Calu3 (cell line): ENCODE results near the gene RHBG. TPM values are rescaled to one million over a fixed set of nuclear protein-coding genes. Genes with fewer than 3 reads are reported as not detected.

Experiments used
- BruUV-seq: library from RNA; stranded (reverse); fragments of 400-500 nt; replicated peaks from 2 replicates; lab custom pipeline; 2021; lab: Mats Ljungman, UMichigan
- CTCF ChIA-PET: fragments of 300-600 bp; sonication (Branson Sonifier 250); formaldehyde crosslinking; loops from one replicate; lab custom pipeline; 2022; ENCODE audit warnings: antibody characterized with exemption; lab: Charles Lee
- DNase-seq: peaks from one replicate; pipeline ENCODE4 v3.0.0; 2022
- H3K27ac Mint-ChIP-seq: one replicate; pipeline ENCODE4 v1.8.0; 2022; ENCODE audit warnings: mixed read lengths; ENCODE audit not compliant: unreplicated experiment
- H3K27me3 Mint-ChIP-seq: one replicate; pipeline ENCODE4 v1.8.0; 2022; ENCODE audit warnings: mixed read lengths; ENCODE audit not compliant: unreplicated experiment
- H3K36me3 Mint-ChIP-seq: one replicate; pipeline ENCODE4 v1.8.0; 2022; ENCODE audit warnings: mild to moderate bottlenecking, moderate library complexity, mixed read lengths; ENCODE audit not compliant: insufficient read depth, unreplicated experiment
- H3K4me1 Mint-ChIP-seq: one replicate; pipeline ENCODE4 v1.8.0; 2022; ENCODE audit warnings: mild to moderate bottlenecking, low read depth, mixed read lengths; ENCODE audit not compliant: unreplicated experiment
- H3K4me3 Mint-ChIP-seq: one replicate; pipeline ENCODE4 v1.8.0; 2022; ENCODE audit warnings: mild to moderate bottlenecking, low read depth, moderate library complexity, mixed read lengths; ENCODE audit not compliant: unreplicated experiment
- H3K9me3 Mint-ChIP-seq: one replicate; pipeline ENCODE4 v1.8.0; 2022; ENCODE audit warnings: low read depth, mixed read lengths; ENCODE audit not compliant: unreplicated experiment
- intact Hi-C: fragments of 100-400 bp; cut with micrococcal nuclease; formaldehyde crosslinking; loops from one replicate; pipeline ENCODE4 v1.10.0; 2022; ENCODE audit not compliant: unreplicated experiment
- total RNA-seq: library from RNA; stranded (reverse); gene quantifications from 2 replicates; pipeline ENCODE4 v1.2.3, GENCODE V29; 2022
- TF ChIP-seq, protein P1 (sequence below): fragments of 200-600 bp; IDR thresholded peaks from one replicate; pipeline ENCODE4 v1.8.0; 2022; ENCODE audit warnings: antibody characterized with exemption; ENCODE audit not compliant: unreplicated experiment

RHBG gene
- total RNA-seq, 1 experiment from 2014 or later, result 0.26 TPM

GRCh38 chr1:156413391-156414246, 44.6 kb downstream of the RHBG start:
- no peak overlapping the region for H3K27ac Mint-ChIP-seq
- intact Hi-C loops, result no loop called here
- peaks cover 14% of the 10 kb centered on the region for H3K4me1 Mint-ChIP-seq
- BruUV-seq, result no TSS peak
- H3K9me3 Mint-ChIP-seq, result no peaks in the 10 kb centered on the region
- no peak overlapping the region for H3K4me3 Mint-ChIP-seq
- TF ChIP-seq, protein P1, sequence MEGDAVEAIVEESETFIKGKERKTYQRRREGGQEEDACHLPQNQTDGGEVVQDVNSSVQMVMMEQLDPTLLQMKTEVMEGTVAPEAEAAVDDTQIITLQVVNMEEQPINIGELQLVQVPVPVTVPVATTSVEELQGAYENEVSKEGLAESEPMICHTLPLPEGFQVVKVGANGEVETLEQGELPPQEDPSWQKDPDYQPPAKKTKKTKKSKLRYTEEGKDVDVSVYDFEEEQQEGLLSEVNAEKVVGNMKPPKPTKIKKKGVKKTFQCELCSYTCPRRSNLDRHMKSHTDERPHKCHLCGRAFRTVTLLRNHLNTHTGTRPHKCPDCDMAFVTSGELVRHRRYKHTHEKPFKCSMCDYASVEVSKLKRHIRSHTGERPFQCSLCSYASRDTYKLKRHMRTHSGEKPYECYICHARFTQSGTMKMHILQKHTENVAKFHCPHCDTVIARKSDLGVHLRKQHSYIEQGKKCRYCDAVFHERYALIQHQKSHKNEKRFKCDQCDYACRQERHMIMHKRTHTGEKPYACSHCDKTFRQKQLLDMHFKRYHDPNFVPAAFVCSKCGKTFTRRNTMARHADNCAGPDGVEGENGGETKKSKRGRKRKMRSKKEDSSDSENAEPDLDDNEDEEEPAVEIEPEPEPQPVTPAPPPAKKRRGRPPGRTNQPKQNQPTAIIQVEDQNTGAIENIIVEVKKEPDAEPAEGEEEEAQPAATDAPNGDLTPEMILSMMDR, result no peak
- no peaks in the 10 kb centered on the region for H3K36me3 Mint-ChIP-seq
- no peak for DNase-seq
- H3K27me3 Mint-ChIP-seq, result peaks cover 91% of the 10 kb centered on the region
- CTCF ChIA-PET, result interaction anchor here (0.9 kb wide), 1 partner anchor 28 kb away, joined by 4 read pairs; no protein-coding TSS in a partner anchor

DNA sequence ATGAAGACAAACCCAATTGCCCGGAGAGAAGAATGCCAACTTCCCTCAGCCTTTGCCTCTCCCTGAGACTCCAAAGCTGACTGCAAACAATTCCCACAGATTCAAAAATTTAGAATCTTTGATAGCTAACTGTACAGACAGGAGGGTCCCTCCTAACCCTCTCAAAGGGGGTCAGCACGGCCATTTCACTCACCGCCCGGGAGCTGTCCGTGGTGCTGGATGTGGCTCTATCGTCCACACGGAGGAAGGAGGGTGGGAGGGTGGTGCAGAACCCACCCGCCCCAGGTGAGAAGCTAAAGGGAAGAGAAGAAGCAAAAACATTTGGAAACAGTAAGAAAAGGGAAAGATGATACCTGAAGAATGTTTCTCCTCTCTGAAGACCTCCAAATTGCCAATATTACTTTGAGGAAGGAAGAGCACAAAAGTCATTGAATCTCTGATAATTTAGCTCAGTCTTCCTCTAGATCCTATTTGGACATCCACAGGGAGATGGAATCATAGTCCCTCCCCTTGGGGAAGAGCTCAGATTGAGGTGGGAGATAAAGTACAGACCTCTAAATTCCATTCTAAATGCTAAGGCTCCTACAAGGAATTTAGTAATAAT, 45.6 kb downstream of the RHBG start:
- H3K9me3 Mint-ChIP-seq, result no peaks in the 10 kb centered on the region
- intact Hi-C loops, result no loop called here
- H3K4me1 Mint-ChIP-seq, result peaks cover 14% of the 10 kb centered on the region
- CTCF ChIA-PET, result interaction anchor here (0.6 to 1.1 kb wide), 2 partner anchors 29 to 243 kb away, joined by 3 to 4 read pairs; no protein-coding TSS in a partner anchor
- no peak overlapping the region for H3K27ac Mint-ChIP-seq
- DNase-seq, result no peak
- H3K36me3 Mint-ChIP-seq, result no peaks in the 10 kb centered on the region
- TF ChIP-seq, protein P1, result no peak
- BruUV-seq, result no TSS peak
- H3K27me3 Mint-ChIP-seq, result peaks cover 91% of the 10 kb centered on the region
- no peak overlapping the region for H3K4me3 Mint-ChIP-seq

DNA sequence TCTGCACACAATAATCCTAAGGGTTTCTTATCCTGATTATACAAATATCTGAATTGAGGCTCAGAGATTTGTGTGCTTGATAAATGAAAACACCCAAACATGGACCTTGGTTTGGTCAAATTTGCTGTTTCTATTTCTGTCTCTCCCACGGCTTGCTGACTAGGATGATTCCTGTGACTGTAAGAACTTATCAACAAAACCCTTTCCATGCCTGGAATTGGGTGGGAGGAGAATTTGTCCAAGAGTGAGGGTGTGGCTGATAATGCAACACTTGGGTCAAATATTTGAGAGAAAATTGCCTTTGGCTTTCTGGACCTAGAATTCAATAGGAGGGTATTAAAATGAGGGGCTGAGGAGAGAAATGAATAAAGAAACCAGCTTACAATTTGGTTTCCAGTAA, 48.0 kb downstream of the RHBG start:
- DNase-seq, result no peak
- no peaks in the 10 kb centered on the region for H3K9me3 Mint-ChIP-seq
- H3K4me3 Mint-ChIP-seq, result no peak overlapping the region
- no peak overlapping the region for H3K27ac Mint-ChIP-seq
- intact Hi-C loops, result no loop called here
- peaks cover 20% of the 10 kb centered on the region for H3K36me3 Mint-ChIP-seq
- CTCF ChIA-PET, result no interaction called here
- TF ChIP-seq, protein P1, result no peak
- peaks cover 30% of the 10 kb centered on the region for H3K4me1 Mint-ChIP-seq
- peaks cover 91% of the 10 kb centered on the region for H3K27me3 Mint-ChIP-seq
- no TSS peak for BruUV-seq

- CTCF ChIA-PET, result interaction anchor here (1.2 kb wide), 1 partner anchor 8 kb away, joined by 3 read pairs; no protein-coding TSS in a partner anchor
- peaks cover 25% of the 10 kb centered on the region for H3K36me3 Mint-ChIP-seq
- H3K27ac Mint-ChIP-seq, result no peak overlapping the region
- TF ChIP-seq, protein P1, result no peak
- intact Hi-C loops, result no loop called here
- peaks cover 91% of the 10 kb centered on the region for H3K27me3 Mint-ChIP-seq
- H3K9me3 Mint-ChIP-seq, result no peaks in the 10 kb centered on the region
- no TSS peak for BruUV-seq
- no peak overlapping the region for H3K4me3 Mint-ChIP-seq
- peaks cover 35% of the 10 kb centered on the region for H3K4me1 Mint-ChIP-seq
- DNase-seq, result no peak
Observed at GRCh38 chr1:156417401-156418020, 48.5 kb downstream of the RHBG start.
